ENCODE measurements around the gene GPR84.

Gene GPR84

DNA sequence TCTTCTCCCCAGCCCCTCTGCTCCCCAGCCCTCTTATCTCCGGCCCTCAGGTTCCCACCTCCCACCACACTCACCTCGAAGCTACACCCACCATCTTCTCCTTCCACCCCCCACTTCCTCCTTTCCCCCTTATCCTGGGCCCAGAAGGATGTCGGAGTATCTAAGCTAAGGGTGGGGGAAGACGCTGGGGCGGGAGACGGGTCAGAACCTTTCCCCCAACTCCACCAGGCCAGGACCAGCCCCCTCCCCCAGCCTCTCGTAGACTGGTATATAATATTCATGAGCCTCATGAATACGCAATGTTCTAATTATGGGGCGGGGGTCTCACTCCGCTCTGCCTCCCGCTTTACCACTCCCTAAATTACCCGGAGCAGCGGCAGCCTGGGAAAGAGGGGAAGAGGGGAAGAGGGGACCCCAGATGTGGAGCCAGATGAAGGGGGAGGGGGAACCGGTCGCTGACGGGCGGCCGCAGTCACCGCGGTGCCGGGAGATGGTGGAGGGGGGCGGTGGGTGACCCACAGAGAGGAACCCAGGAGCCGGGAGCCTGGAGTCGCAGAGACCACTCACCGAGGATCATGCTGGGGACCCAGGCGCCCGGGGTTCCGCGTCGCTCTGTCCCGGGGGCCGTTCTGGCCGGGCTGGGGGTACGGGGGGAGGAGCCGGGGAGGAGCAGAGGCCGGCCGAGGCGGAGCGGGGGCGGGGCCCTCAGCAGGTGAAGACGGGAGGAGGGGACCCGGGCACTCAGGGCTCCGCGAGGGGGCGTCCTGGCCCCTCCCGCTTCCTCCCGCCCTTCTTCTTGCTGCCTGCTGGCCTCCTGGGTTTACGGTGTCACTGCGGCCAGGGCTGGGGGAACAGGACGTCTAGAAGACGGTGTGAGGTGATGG lies 26.6 kb upstream of the GPR84 start:
- peak; percentile 46 for DNase-seq

- DNase-seq = no peak
Measured at GRCh38 chr12:54390176-54390667, 25.9 kb upstream of the GPR84 start.

GRCh38 chr12:54389607-54390175 lies 25.4 kb upstream of the GPR84 start:
- DNase-seq = no peak

DNA sequence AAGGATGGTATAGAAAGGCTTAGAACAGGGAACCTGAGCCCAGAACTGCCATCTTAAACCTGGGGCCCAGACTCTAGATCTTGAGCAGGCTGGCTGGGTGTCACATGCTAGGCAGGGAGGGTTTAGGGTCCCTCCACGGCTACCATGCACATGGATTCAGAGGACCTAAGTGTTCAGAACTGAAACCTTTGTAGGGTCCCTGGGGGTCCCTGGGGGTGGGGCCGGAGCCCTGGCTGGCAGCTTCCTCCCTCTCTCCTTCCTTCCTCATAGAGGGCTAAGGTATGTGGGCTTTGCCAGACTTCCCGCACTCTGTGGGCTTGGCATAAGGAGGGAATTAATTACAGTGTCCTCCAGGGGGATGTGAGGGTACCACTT lies 24.8 kb upstream of the GPR84 start:
- no peak for DNase-seq

DNA sequence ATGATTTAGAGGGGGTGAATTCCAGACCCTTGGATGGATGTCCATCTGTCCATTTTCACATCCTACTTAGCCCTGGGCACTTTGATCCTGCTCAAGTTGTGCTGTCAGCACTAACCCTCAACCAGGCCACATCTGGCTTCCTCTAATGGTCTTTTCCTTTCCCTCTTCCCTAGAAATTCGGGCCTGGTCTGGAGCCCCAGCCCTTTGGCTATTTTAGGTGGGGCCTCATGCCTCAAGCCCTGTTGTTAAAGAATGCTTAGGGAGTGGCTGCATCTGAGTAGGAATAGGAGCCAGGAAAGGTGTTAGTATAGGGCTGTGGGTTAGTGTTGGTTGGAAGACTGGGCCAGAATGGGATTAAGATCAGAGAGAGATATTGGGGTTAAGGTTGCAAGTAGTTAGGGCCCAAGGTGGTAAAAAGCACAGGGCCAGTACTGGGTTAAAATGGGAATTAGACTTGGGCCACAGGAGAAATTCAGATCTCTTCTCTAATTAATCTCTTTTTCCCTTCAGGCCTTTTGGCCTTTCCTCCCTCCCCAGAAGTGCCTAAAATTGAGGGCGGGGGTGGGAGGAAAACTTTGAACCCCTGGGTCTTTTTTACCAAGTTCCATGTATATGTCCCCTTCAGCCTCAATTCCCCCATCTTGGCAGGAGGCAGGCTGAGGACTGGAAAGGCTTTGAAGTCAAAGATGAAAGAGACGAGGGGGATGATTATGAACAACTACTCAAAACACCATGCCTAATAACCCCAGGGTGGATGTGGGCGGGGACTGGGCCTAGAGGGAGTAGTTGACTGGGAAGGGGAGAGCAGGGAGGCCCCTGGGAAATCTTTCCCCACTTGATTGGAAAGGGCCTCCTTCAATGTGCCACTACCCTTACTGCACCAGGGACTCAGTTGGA lies 24.2 kb upstream of the GPR84 start:
- no peak for DNase-seq

DNA sequence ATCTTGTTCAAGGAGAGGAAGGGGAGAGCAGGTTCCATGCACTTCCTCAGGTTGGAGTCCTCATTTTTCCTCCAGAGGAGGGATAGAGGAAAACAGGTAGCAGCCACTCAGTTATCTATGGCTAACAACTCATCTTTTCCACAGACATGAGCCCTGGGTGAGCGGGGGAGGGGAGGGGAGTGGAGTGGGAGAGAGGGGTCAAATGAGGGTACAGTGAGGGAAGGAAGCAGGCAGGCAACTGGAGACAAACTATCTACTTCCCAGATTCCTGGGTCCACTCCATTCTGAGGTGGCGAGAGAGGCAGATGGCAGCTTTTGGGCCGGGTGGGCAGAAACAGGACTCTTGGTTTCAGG lies 22.8 kb upstream of the GPR84 start:
- no peak for DNase-seq

- DNase-seq = no peak
Measured at GRCh38 chr12:54386403-54387113, 22.3 kb upstream of the GPR84 start.

- no peak for DNase-seq
Measured at GRCh38 chr12:54385251-54385914, 21.1 kb upstream of the GPR84 start.

DNA sequence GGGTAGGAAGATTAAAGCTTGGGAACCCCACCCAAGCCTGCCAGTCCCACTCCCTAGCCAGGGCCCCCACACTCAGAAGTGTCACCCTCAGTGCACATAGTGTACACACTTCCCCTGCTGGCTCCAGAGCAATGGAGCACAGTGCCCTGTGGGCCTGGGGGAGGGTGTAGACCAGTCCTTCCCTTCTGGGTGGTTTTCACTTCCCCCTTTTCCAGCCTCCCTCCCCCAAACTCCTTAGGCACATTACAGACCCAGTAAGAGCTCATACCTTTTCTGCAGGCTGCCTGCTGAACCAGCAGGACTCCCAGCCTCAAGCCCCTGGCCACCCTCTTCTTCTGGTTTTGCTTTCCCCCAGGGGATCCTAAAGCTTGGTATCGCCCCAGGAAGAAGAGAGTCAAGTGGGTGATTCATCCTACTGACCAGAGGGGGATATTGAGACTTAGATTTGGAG lies 20.3 kb upstream of the GPR84 start, which contains the start of gene ZNF385A:
Gene ZNF385A (minus strand): TSS at position 143 of the 451 bp plus-strand sequence. CDS start 219 bp downstream, outside the sequence.
- DNase-seq = no peak

DNA sequence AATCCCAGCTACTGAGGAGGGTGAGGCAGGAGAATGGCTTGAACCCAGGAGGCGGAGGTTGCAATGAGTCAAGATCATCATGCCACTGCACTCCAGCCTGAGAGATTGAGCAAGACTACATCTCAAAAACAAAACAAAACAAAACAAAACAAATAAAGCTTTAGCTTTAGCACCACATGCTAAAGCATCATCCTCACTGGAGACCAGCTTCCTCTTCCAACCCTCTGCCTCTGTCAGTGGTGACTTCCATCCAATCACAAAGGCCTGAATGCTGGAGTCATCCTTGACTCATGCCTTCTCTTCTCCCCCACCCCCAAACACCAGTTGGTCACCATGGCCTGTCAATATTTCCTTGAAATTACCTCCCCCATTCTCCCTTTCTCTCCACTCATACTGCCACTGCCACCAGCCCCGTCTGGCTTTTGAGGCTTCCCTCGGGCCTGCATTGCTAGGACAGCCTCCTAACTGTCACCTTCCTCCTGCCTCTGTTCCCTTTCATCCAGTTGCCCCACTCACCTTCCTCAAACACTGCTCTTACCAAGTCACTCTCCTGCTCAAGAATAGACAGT lies 18.8 kb upstream of the GPR84 start:
- DNase-seq = peak; percentile 28

GRCh38 chr12:54381136-54381535 lies 16.9 kb upstream of the GPR84 start:
- no peak for DNase-seq

DNA sequence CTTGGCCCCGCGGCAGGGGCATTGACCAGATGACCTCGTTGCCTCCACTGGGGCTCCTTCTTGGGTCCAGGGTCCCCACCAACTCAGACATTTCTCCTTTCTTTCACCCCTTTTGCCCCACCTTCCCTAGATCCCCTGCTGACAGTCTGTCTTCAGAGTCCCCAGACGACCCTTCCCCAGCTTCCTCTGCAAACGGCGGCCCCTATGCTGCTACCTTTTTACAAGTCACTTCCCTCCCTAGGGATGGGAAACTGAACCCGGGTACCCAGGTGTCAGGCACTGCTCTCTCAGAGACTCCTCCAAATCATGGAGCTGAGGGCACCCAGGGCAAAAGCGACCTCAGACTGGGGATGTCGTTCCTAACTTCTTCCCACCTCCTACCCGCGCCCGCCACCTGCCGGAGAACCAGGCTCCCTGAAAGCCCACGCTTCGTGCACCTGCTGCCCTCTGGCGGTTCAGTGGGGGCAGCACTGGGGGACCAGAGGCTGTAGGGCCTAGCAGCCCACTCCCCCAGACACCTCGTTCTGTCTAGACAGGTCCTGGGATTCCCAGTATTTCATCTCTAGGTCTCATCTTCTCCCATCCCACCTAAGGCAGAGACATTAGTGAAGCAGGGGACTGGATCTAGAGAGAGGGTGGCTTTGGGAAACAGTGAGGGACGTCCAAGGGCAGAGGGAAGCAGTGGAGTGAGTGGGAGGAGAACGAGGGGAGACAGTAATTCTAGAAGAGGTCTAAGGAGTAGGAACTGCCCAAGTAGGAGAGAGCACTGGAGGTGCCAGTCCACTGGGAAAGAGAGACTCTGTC lies 15.3 kb upstream of the GPR84 start:
- DNase-seq = peak; percentile 90

- no peak for DNase-seq
Measured at GRCh38 chr12:54378796-54379397, 14.6 kb upstream of the GPR84 start.

DNA sequence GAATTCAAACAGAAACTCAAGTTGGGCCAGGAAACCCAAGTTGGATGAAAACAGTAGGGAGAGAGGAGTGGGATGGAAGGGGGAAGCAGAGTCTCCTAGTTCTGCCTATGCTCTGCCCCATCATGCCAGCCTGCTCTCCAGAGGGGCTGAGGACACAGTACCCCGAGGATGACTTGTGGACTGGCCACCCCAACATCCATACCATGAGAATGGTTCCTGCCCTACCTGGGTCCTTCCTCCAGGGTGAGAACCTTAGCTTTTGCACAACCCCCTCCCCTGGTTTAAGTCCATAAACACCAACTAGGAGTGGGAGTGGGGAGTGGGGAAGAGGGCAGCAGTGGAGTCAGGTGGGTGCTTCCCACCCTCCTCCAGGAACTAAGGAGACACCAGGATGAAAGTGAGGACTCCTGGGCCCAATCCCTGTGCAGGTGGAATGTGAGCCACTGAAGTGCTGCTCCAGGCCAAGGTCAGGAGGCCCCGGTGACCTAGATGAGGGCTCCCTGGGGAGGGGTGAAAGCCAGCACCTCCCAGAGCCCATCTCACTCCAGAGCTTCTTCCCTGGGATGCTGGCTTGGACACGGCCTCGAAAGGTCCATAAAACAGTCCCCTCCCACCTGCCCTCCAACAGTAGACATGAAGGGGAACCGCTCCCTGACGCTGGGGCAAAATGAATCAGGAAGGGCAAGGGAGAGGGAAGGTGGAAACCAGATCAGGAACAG lies 13.7 kb upstream of the GPR84 start:
- DNase-seq = no peak

- DNase-seq = no peak
Measured at GRCh38 chr12:54377007-54377406, 12.7 kb upstream of the GPR84 start.

DNA sequence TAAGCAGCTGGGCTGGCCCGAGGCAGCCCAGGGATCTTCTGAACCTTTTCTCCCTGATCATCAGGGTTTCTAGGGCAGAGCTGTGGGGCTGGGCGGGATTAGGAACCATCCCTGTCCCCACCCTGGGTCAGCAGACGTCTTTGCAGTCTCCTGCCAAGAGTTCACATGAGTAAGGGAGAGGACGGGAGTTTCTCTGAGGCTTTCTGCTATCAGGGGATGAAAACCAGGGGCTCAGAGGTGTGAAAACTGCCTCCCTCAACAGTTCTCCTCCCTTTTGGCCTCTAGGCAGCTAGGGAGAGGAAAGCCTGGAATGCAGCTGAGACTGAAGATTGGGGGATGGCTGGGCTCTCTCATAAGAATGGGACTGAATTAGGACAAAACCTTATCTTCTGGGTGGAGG lies 12.3 kb upstream of the GPR84 start:
- DNase-seq = no peak

DNA sequence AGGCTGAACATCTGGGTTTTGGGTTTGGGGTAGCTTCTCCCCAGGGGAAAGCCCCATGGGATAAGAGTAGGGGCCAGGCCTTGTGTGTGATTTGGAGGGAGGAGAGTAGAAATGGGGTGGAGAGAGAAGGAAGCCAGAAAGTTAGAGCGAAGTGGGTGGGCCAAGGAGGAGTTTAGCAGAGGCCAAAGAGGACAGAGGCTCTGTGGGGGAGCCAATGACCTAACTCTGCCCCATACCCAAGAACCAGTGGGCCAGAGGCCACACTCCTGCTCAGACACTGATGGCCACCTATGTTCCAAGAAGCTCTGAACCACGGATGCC lies 10.9 kb upstream of the GPR84 start:
- no peak for DNase-seq

GRCh38 chr12:54374562-54375258 lies 10.4 kb upstream of the GPR84 start:
- no peak for DNase-seq
